SK-N-SH (cell line): ENCODE measurements around the gene AGBL1. TPM values are rescaled to one million over a fixed set of nuclear protein-coding genes. Genes with fewer than 3 reads are reported as not detected.

Experiments
- CTCF ChIA-PET: fragments of 300-600, 350-600 bp; formaldehyde crosslinking; extraction: SDS; loops from one replicate; lab custom pipeline; 2021; lab: Yijun Ruan, JAX
- POLR2A ChIA-PET: fragments of 350-600 bp; sonication (Branson Sonifier 250); formaldehyde crosslinking; extraction: SDS; loops from one replicate; lab custom pipeline; 2020; ENCODE audit warnings: antibody characterized with exemption, inconsistent platforms; lab: Yijun Ruan, JAX
- DNase-seq: peaks from one replicate; pipeline ENCODE4 v3.0.0; 2012
- H2AFZ ChIP-seq: fragments of 200-600 bp; sonication (generic); 2 replicates; pipeline ENCODE4 v1.8.1; 2016; ENCODE audit warnings: antibody characterized with exemption, mild to moderate bottlenecking, low read depth
- H3F3A ChIP-seq: fragments of 200-600 bp; sonication (generic); replicated peaks from 2 replicates; pipeline ENCODE3; 2016; ENCODE audit warnings: antibody characterized with exemption, mild to moderate bottlenecking; ENCODE audit not compliant: insufficient read depth
- H3K27ac ChIP-seq, 2 experiments: fragments of 200-500 bp in 1 of 2; fragments of 200-600 bp in 1 of 2; sonication (Bioruptor generic) in 1 of 2; sonication (generic), shearing (Covaris generic) in 1 of 2; 2 replicates each; pipeline versions ENCODE4 v1.5.1 to v1.6.1; 2014 to 2016; ENCODE audit warnings: low read depth in 2 of 2, inconsistent platforms in 1 of 2, low read length in 1 of 2, mild to moderate bottlenecking in 1 of 2, mixed read lengths in 1 of 2
- H3K27me3 ChIP-seq: fragments of 200-600 bp; sonication (generic), shearing (Covaris generic); 2 replicates; pipeline ENCODE4 v1.6.1; 2016; ENCODE audit warnings: mixed run types; ENCODE audit not compliant: insufficient read depth
- H3K36me3 ChIP-seq, 2 experiments: fragments of 200-500 bp in 1 of 2; fragments of 200-600 bp in 1 of 2; sonication (Bioruptor generic) in 1 of 2; sonication (generic) in 1 of 2; replicated peaks in 1 of 2; 2 replicates each; pipeline versions ENCODE3 to v1.5.1; 2014 to 2016; ENCODE audit warnings: low read length in 1 of 2, mild to moderate bottlenecking in 1 of 2; ENCODE audit not compliant: insufficient read depth in 2 of 2, control insufficient read depth in 1 of 2
- H3K4me1 ChIP-seq, 2 experiments: fragments of 200-500 bp in 1 of 2; fragments of 200-600 bp in 1 of 2; sonication (Bioruptor generic) in 1 of 2; sonication (generic), shearing (Covaris generic) in 1 of 2; 2 replicates each; pipeline versions ENCODE4 v1.5.1 to v1.6.1; 2014 to 2016; ENCODE audit warnings: low read depth in 1 of 2, low read length in 1 of 2, mixed run types in 1 of 2; ENCODE audit not compliant: insufficient read depth in 2 of 2, control insufficient read depth in 1 of 2
- H3K4me2 ChIP-seq: fragments of 200-600 bp; sonication (generic), shearing (Covaris generic); 2 replicates; pipeline ENCODE4 v1.6.1; 2017; ENCODE audit warnings: mixed run types
- H3K4me3 ChIP-seq, 2 experiments: fragments of 200-500 bp in 1 of 2; fragments of 200-600 bp in 1 of 2; sonication (Bioruptor generic) in 1 of 2; sonication (generic), shearing (Covaris generic) in 1 of 2; 2 replicates each; pipeline versions ENCODE4 v1.5.1 to v1.8.1; 2014 to 2016; ENCODE audit warnings: low read depth in 2 of 2, inconsistent platforms in 1 of 2, low read length in 1 of 2, mild to moderate bottlenecking in 1 of 2, mixed read lengths in 1 of 2, moderate library complexity in 1 of 2
- H3K79me2 ChIP-seq: fragments of 200-600 bp; sonication (generic); 2 replicates; pipeline ENCODE4 v1.8.1; 2017; ENCODE audit warnings: mild to moderate bottlenecking; ENCODE audit not compliant: insufficient read depth
- H3K9ac ChIP-seq: fragments of 200-600 bp; sonication (generic); 2 replicates; pipeline ENCODE4 v1.6.1; 2017; ENCODE audit warnings: mixed run types
- H3K9me2 ChIP-seq: fragments of 200-600 bp; sonication (generic); 2 replicates; pipeline ENCODE4 v1.6.1; 2017; ENCODE audit warnings: mixed run types
- H3K9me3 ChIP-seq: fragments of 200-600 bp; sonication (generic); 2 replicates; pipeline ENCODE4 v1.6.1; 2017; ENCODE audit warnings: mixed run types, mild to moderate bottlenecking, moderate library complexity
- H4K20me1 ChIP-seq: fragments of 200-600 bp; sonication (generic); 2 replicates; pipeline ENCODE4 v1.6.1; 2017; ENCODE audit warnings: mild to moderate bottlenecking, mixed run types; ENCODE audit not compliant: insufficient read depth
- CHD2 ChIP-seq: fragments of 150-350 bp; IDR thresholded peaks from 2 replicates; pipeline ENCODE4 v1.6.1; 2018; ENCODE audit warnings: low read length; ENCODE audit not compliant: partially characterized antibody
- ELF1 ChIP-seq: IDR thresholded peaks from 2 replicates; pipeline ENCODE4 v1.4.0; 2012
- EZH2phosphoT487 ChIP-seq: fragments of 200-600 bp; sonication (generic); IDR thresholded peaks from 2 replicates; pipeline ENCODE4 v1.6.1; 2017; ENCODE audit warnings: low read depth, mixed run types, mild to moderate bottlenecking, antibody characterized with exemption, moderate library complexity, borderline replicate concordance
- FOXJ3 ChIP-seq: sonication (generic); formaldehyde crosslinking; IDR thresholded peaks from 2 replicates; pipeline ENCODE4 v1.5.1; 2020; ENCODE audit warnings: mild to moderate bottlenecking, missing genetic modification reagents
- GABPA ChIP-seq: IDR thresholded peaks from 2 replicates; pipeline ENCODE4 v1.4.0; 2012; ENCODE audit warnings: low read depth, mild to moderate bottlenecking
- GATA2 ChIP-seq: sonication (generic); formaldehyde crosslinking; IDR thresholded peaks from 2 replicates; pipeline ENCODE4 v1.5.0; 2020; ENCODE audit warnings: mild to moderate bottlenecking, missing genetic modification reagents
- JUND ChIP-seq: IDR thresholded peaks from 2 replicates; pipeline ENCODE4 v1.4.0; 2012
- MEF2A ChIP-seq: IDR thresholded peaks from 2 replicates; pipeline ENCODE4 v1.4.0; 2012; ENCODE audit warnings: low read depth, borderline replicate concordance
- PBX3 ChIP-seq: IDR thresholded peaks from 2 replicates; pipeline ENCODE4; 2012
- POLR2AphosphoS5 ChIP-seq: IDR thresholded peaks from 2 replicates; pipeline ENCODE4 v1.6.1; 2012; ENCODE audit warnings: low read depth, low read length
- RAD21 ChIP-seq: IDR thresholded peaks from 2 replicates; pipeline ENCODE4 v1.6.1; 2012; ENCODE audit warnings: mild to moderate bottlenecking, low read length
- RCOR1 ChIP-seq: fragments of 150-350 bp; IDR thresholded peaks from 2 replicates; pipeline ENCODE4 v1.6.1; 2017; ENCODE audit warnings: antibody characterized with exemption, low read length
- SIN3A ChIP-seq: IDR thresholded peaks from 2 replicates; pipeline ENCODE4 v1.6.1; 2012; ENCODE audit warnings: low read depth, mild to moderate bottlenecking, low read length, moderate library complexity, borderline replicate concordance
- TAF1 ChIP-seq: IDR thresholded peaks from 2 replicates; pipeline ENCODE4 v1.6.1; 2012; ENCODE audit warnings: low read depth, mild to moderate bottlenecking, low read length, moderate library complexity, borderline replicate concordance
- TCF12 ChIP-seq: IDR thresholded peaks from 2 replicates; pipeline ENCODE4 v1.4.0; 2012
- TEAD4 ChIP-seq: IDR thresholded peaks from 2 replicates; pipeline ENCODE4 v1.4.0; 2012; ENCODE audit warnings: mild to moderate bottlenecking, borderline replicate concordance; ENCODE audit not compliant: insufficient read depth
- USF2 ChIP-seq: fragments of 150-350 bp; IDR thresholded peaks from 2 replicates; pipeline ENCODE4 v1.6.1; 2017; ENCODE audit warnings: antibody characterized with exemption, low read length, low read depth, borderline replicate concordance
- ZBTB33 ChIP-seq: IDR thresholded peaks from 2 replicates; pipeline ENCODE4 v1.4.0; 2012; ENCODE audit warnings: low read depth, borderline replicate concordance
- WGBS: methylation state at CpG from one replicate; pipeline ENCODE4 v1.1.6; 2017; ENCODE audit warnings: low lambda C conversion rate; 5-methylcytosine and 5-hydroxymethylcytosine counted together
- polyA plus RNA-seq, 3 experiments: library from polyadenylated mRNA; depleted of rRNA; stranded (reverse); fragments of >200 nt; gene quantifications; 2 replicates each; pipeline ENCODE4 v1.2.3, GENCODE V29; 2012

The AGBL1 gene
- polyA plus RNA-seq, 1 of the 3 experiments (the other 2 are of a cell fraction): not detected

- H3K27ac ChIP-seq: no peak overlapping the region
- H3K4me3 ChIP-seq: no peak overlapping the region
- WGBS: 53% methylated on average over 1 of the region's 1 CpG
- DNase-seq: no peak
- TF ChIP-seq RAD21: no peak
- no peak for TF ChIP-seq TAF1
- no peak for TF ChIP-seq FOXJ3 (CRISPR knock-in tag)
- no peak for TF ChIP-seq TEAD4
- no peak for TF ChIP-seq GATA2 (CRISPR knock-in tag)
- TF ChIP-seq ZBTB33: no peak
- no peak for TF ChIP-seq ELF1
- TF ChIP-seq USF2: no peak
- no peak for TF ChIP-seq CHD2
- TF ChIP-seq POLR2AphosphoS5: no peak
- TF ChIP-seq RCOR1: no peak
- TF ChIP-seq TCF12: no peak
- TF ChIP-seq SIN3A: no peak
- no peak for TF ChIP-seq PBX3
- no peak for TF ChIP-seq EZH2phosphoT487
- no peak for TF ChIP-seq JUND
- no peak for TF ChIP-seq MEF2A
- no peak for TF ChIP-seq GABPA
- TF ChIP-seq, all 33 proteins: peak for 0
- no peaks in the 10 kb centered on the region for H3K79me2 ChIP-seq
- no peak overlapping the region for H3K4me2 ChIP-seq
- CTCF ChIA-PET: no interaction called here
- no peaks in the 10 kb centered on the region for H3K36me3 ChIP-seq
- no peaks in the 10 kb centered on the region for H3K27me3 ChIP-seq
- POLR2A ChIA-PET: no interaction called here
- no peaks in the 10 kb centered on the region for H3K9me2 ChIP-seq
- no peaks in the 10 kb centered on the region for H3K9me3 ChIP-seq
- no peaks in the 10 kb centered on the region; a peak in 1 of 4 replicates for H3K4me1 ChIP-seq
- no peaks in the 10 kb centered on the region for H3F3A ChIP-seq
- H4K20me1 ChIP-seq: no peaks in the 10 kb centered on the region
- H3K9ac ChIP-seq: no peak overlapping the region
- no peak overlapping the region for H2AFZ ChIP-seq
These were observed 43.4 kb upstream of the AGBL1 start for GRCh38 chr15:86036243-86036642.
